IPS-18c (cell line): ENCODE data around the gene CEP295NL.
"Not testable (repeated sequence)": the region's sequence is repeated elsewhere in the genome, so short reads cannot be mapped to it uniquely, and the experiment has no call there.

Experiments
- H3K4me3 ChIP-seq: 2 replicates; pipeline ENCODE4 v1.7.0; 2013; ENCODE audit warnings: low read depth, mild to moderate bottlenecking, low read length, moderate library complexity; ENCODE audit not compliant: insufficient read depth
- H3K9me3 ChIP-seq: one replicate; pipeline ENCODE4 v1.6.1; 2013; ENCODE audit warnings: mild to moderate bottlenecking, low read length, moderate library complexity; ENCODE audit not compliant: control insufficient read depth, insufficient read depth

The CEP295NL gene

DNA sequence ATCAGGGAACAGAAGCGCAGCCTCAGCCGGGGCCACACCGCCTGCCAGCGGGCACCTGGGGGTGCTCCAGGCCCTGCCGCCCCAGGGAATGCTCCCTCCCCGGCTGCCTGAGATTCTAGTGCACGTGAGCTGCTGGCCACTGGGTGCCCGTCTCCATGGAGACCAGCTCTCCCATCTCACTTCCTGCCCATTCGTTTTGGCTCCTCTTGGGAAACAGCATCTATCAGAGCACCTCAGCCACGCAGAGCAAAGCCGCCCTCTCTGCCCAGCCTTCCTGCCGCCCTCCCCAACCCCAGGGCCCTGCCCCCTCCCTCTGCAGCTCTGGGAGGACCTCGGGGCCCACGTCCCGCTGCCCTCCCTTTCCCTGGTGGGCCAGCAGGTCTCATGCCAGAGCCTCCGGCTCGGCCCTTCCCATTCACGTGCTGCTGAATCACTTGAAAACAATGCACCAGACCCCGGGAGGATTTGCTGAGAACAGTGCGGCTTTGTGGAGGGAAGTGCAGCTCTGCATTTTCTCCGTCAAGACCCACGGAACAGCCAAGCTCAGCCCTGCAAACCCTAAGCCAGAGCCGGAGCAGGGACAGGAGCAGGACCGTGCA, 19.4 kb downstream of the CEP295NL start:
- H3K4me3 ChIP-seq: no peak overlapping the region
- H3K9me3 ChIP-seq: no peaks in the 10 kb centered on the region

GRCh38 chr17:78883089-78883532, 19.9 kb downstream of the CEP295NL start:
- no peak overlapping the region for H3K4me3 ChIP-seq
- H3K9me3 ChIP-seq: no peaks in the 10 kb centered on the region

GRCh38 chr17:78882540-78883088, 20.4 kb downstream of the CEP295NL start:
- Histone ChIP-seq H3K4me3 (no peak overlapping the region), H3K9me3 (no peaks in the 10 kb centered on the region)

DNA sequence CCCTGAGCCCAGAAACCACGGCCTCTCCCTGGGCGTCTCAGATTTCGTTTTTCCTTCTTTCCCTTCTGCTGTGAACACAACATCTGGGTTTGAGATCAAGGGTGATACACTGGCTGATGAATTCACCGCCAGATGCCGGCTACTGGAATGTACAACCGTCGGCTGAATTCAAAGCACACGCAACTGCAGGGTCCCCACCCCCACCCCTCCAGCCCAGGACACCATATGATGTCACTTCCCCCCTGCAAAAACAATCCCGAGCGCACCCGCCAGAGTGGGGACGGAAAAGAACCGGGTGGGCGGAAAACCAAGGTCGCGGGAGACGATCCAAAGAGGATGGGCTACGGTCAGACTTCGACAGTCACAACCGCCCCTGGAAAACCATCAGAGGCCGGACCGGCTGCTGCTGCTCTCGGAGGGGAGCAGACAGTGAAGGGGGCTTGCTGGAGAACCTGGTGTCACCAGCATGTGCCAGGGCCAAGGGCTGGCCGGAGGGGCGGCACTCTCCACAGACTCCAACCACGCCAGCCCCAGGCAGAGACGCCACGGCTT, 23.3 kb downstream of the CEP295NL start:
- no peak overlapping the region for H3K4me3 ChIP-seq

GRCh38 chr17:78878871-78879527, 24.0 kb downstream of the CEP295NL start:
- Histone ChIP-seq H3K9me3 (no peaks in the 10 kb centered on the region), H3K4me3 (no peak overlapping the region)

More for the DNA sequence above, 23.3 kb downstream of the CEP295NL start:
- H3K9me3 ChIP-seq: no peaks in the 10 kb centered on the region

GRCh38 chr17:78878261-78878660, 24.7 kb downstream of the CEP295NL start:
- H3K4me3 ChIP-seq: no peak overlapping the region
- no peaks in the 10 kb centered on the region for H3K9me3 ChIP-seq

DNA sequence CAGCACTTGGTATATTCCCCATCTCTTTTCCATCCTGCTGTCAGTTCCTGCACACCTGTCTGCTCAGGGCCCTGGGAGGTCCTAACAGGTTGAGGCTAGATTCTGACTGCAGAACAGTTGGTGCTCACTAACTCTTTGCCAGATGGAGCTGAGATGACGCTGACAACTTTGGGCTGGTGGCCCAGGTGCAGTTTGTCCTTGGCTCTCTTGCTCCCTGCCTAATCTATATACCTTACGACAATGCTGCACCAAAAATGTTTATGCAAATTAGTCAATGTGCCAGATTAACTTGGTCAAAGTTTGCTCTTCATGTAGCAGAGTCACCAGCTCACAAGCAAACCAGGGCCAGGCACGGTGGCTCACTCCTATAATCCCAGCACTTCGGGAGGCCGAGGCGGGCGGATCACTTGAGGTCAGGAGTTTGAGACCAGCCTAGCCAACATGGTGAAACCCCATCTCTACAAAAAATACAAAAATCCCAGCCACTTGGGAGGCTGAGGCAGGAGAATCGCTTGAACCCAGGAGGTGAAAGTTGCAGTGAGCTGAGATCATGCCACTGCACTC, 26.0 kb downstream of the CEP295NL start:
- H3K9me3 ChIP-seq, H3K4me3 ChIP-seq: not testable (repeated sequence)

DNA sequence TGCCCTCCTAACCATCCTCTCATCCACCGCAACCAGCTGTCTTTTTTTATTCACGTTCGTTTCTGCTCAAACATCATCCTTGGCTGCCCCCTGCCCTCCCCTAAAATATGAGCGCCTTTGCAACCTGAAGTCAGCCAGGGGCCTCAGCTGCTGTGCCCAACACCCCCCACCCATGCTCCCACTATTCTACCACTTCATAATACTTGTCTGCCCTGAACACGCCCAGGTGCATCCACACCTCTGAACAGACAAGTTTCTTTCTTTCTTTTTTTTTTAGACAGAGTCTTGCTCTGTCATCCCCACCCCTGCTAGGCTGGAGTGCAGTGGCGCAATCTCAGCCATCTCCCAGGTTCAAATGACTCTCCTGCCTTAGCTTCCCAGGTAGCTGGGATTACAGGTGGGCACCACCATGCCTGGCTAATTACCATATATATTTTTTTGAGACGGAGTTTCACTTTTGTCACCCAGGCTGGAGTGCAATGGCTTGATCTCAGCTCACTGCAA, 26.9 kb downstream of the CEP295NL start:
- no peak overlapping the region for H3K4me3 ChIP-seq
- no peaks in the 10 kb centered on the region for H3K9me3 ChIP-seq

- Histone ChIP-seq H3K9me3 (no peaks in the 10 kb centered on the region), H3K4me3 (no peak overlapping the region)
These were observed 27.5 kb downstream of the CEP295NL start for GRCh38 chr17:78875363-78876093.

GRCh38 chr17:78873519-78874340, 29.3 kb downstream of the CEP295NL start:
- H3K9me3 ChIP-seq: no peaks in the 10 kb centered on the region
- H3K4me3 ChIP-seq: no peak overlapping the region

DNA sequence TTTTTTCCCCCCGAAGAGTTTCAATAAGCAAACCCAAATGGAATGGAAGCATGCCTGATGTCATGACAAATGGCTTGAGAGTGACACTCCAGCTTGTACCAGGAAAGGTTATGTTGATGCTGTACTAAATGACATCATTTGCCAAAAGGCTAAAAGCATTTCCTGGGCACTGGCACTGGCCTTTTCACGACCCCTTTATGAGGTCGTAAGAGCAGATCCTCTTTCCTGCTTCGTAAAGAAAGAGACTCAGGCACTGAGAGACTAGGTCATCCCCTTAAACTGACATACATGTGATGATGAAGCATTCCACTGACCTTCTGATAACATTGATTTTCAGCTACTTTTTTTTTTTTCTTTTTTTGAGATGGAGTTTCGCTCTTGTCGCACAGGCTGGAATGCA, 30.5 kb downstream of the CEP295NL start:
- no peak overlapping the region for H3K4me3 ChIP-seq
- H3K9me3 ChIP-seq: no peaks in the 10 kb centered on the region

DNA sequence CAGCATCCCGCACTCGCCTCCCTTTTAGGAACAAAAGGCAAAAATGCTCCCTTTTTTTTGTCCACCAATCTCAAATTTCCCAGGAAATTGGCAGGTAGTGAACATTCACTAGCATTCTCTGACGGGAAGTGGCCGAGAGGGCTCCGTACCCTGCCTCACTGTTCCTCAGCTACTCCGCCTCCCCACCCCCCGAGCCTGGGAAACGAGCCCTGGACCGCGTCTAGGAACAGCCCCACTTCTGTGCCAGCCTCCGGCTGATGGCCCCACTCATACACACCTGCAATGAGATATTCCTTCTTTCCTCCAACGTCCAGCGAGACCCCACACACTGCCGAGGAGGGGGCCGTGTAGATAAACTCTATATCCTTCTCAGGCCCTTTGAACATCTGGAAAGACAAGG, 32.4 kb downstream of the CEP295NL start:
- no peak overlapping the region for H3K4me3 ChIP-seq

GRCh38 chr17:78868391-78868790, 34.6 kb downstream of the CEP295NL start:
- H3K4me3 ChIP-seq: no peak overlapping the region
- H3K9me3 ChIP-seq: no peaks in the 10 kb centered on the region

More for the DNA sequence above, 32.4 kb downstream of the CEP295NL start:
- H3K9me3 ChIP-seq: no peaks in the 10 kb centered on the region

- H3K4me3 ChIP-seq, H3K9me3 ChIP-seq: not testable (repeated sequence)
These were observed 36.0 kb downstream of the CEP295NL start for GRCh38 chr17:78867046-78867445.

GRCh38 chr17:78865682-78866390, 37.2 kb downstream of the CEP295NL start:
- no peaks in the 10 kb centered on the region for H3K9me3 ChIP-seq
- no peak overlapping the region for H3K4me3 ChIP-seq

DNA sequence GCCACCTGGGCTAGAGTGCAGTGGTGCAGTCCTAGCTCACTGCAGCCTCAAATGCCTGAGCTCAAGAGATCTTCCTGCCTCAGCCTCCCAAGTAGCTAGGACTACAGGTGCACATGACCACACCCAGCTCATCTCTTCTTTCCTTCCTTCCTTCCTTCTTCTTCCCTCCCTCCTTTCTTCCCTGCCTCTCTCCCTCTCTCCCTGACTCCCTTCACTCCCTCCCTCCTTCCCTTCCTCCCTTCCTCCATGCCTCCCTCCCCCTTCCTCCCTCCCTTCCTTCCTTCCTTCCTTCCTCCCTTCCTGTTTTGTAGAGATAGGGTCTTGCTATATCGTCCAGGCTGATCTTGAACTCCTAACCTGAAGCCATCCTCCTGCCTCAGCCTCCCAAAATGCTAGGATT, 38.9 kb downstream of the CEP295NL start:
- no peak overlapping the region for H3K4me3 ChIP-seq
- no peaks in the 10 kb centered on the region for H3K9me3 ChIP-seq
